Upper lobe of left lung (tissue), 6 donors: ENCODE measurements around the gene CNGB1. TPM values are rescaled to one million over a fixed set of nuclear protein-coding genes. Genes with fewer than 3 reads are reported as not detected.

Experiments used
- ATAC-seq, 2 donors: fragments of 200-7000 bp; cut with Tn5 transposase; one replicate each; pipeline ENCODE4 v1.9.1; 2022; ENCODE audit warnings: mild to moderate bottlenecking in 2 of 2, moderate library complexity in 2 of 2; ENCODE audit not compliant: low FRiP score in 2 of 2
- DNase-seq, 2 donors: peaks; one replicate each; pipeline ENCODE4 v3.0.0-alpha.2; 2019 to 2020
- H3K27ac ChIP-seq, 4 donors: fragments of 200-600 bp; sonication (generic); one replicate each; pipeline ENCODE4 v1.5.1; 2016 to 2019
- H3K27me3 ChIP-seq, 4 donors: fragments of 200-600 bp; sonication (generic); one replicate each; pipeline ENCODE4 v1.5.1; 2017 to 2019
- H3K36me3 ChIP-seq, 4 donors: fragments of 200-600 bp; sonication (generic); one replicate each; pipeline ENCODE4 v1.5.1; 2016 to 2019
- H3K4me1 ChIP-seq, 4 donors: fragments of 200-600 bp; sonication (generic); one replicate each; pipeline ENCODE4 v1.5.1; 2018 to 2019
- H3K4me3 ChIP-seq, 4 donors: fragments of 200-600 bp; sonication (generic); one replicate each; pipeline ENCODE4 v1.5.1; 2017 to 2019; ENCODE audit warnings: mild to moderate bottlenecking in 2 of 4, moderate library complexity in 1 of 4
- H3K9me3 ChIP-seq, 4 donors: fragments of 200-600 bp; sonication (generic); one replicate each; pipeline ENCODE4 v1.5.1; 2018 to 2019
- EP300 ChIP-seq, 4 donors: sonication (generic); formaldehyde crosslinking; IDR thresholded peaks; one replicate each; pipeline ENCODE4 v1.5.1; 2017; ENCODE audit warnings: antibody characterized with exemption in 4 of 4, control low read depth in 2 of 4
- POLR2A ChIP-seq, 4 donors: fragments of 450-650 bp; IDR thresholded peaks; one replicate each; pipeline ENCODE4 v1.5.1; 2016 to 2017; ENCODE audit warnings: antibody characterized with exemption in 4 of 4, mild to moderate bottlenecking in 2 of 4
- POLR2AphosphoS5 ChIP-seq, 2 donors: sonication (generic); formaldehyde crosslinking; IDR thresholded peaks; one replicate each; pipeline ENCODE4 v1.5.1; 2017; ENCODE audit warnings: antibody characterized with exemption in 2 of 2
- WGBS, 2 donors: methylation state at CpG; one replicate each; pipeline ENCODE4 v1.1.5; 2017 to 2018; 5-methylcytosine and 5-hydroxymethylcytosine counted together
- total RNA-seq, 6 donors: library from RNA; depleted of rRNA in 4 of 6; stranded (reverse); fragments of >200 nt in 4 of 6; gene quantifications; one replicate each; pipeline versions ENCODE4 v1.1.0 to v1.2.1, GENCODE V29; 2016 to 2021
- TF ChIP-seq, protein P1 (sequence below), 6 experiments: fragments of 450-650 bp in 4 of 6; fragments of 200-600 bp in 2 of 6; sonication (generic) in 2 of 6; IDR thresholded peaks; one replicate each; pipeline ENCODE4 v1.5.1; 2016 to 2019; ENCODE audit warnings: antibody characterized with exemption in 6 of 6
- donor health status: DM: no; HTN: no; CAD: no; lungs with moderate emphysema.
- donor health status: DM: no; HTN: yes; CAD: no; lungs with severe emphysema.

CNGB1 gene
- total RNA-seq, 6 donors from 2014 or later, result 0.06 to 0.39 TPM; not detected in 4

DNA sequence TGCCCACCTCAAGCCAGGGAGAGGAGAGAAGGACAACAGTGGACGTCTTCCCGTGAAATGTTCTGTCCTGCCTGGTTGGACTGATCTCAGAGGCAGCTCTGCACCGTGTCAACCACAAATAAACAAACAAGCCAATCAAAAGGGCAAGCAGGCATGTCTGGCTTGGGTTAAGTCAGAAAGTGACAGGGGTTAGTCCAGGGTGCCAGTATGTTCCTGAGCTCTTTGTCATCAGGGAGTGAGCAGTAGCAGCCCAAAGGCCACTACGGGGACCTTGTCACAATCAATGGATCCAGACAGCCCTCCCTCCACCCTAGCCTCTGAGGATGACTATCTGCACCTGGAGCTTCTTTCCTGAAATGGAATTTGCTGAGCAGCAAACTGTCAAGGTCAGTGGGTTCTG is 35.0 kb downstream of the CNGB1 start:
- no peak for DNase-seq
- H3K27me3 ChIP-seq, result no peaks in the 10 kb centered on the region
- no peaks in the 10 kb centered on the region for H3K9me3 ChIP-seq
- H3K4me3 ChIP-seq, result no peak overlapping the region
- TF ChIP-seq POLR2AphosphoS5 (IDR thresholded peaks at IDR 0.05) (no peak), POLR2A (IDR thresholded peaks at IDR 0.05) (no peak), EP300 (IDR thresholded peaks at IDR 0.05) (no peak)
- TF ChIP-seq, protein P1, sequence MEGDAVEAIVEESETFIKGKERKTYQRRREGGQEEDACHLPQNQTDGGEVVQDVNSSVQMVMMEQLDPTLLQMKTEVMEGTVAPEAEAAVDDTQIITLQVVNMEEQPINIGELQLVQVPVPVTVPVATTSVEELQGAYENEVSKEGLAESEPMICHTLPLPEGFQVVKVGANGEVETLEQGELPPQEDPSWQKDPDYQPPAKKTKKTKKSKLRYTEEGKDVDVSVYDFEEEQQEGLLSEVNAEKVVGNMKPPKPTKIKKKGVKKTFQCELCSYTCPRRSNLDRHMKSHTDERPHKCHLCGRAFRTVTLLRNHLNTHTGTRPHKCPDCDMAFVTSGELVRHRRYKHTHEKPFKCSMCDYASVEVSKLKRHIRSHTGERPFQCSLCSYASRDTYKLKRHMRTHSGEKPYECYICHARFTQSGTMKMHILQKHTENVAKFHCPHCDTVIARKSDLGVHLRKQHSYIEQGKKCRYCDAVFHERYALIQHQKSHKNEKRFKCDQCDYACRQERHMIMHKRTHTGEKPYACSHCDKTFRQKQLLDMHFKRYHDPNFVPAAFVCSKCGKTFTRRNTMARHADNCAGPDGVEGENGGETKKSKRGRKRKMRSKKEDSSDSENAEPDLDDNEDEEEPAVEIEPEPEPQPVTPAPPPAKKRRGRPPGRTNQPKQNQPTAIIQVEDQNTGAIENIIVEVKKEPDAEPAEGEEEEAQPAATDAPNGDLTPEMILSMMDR (IDR thresholded peaks at IDR 0.05), result no peak
- H3K27ac ChIP-seq, result no peak overlapping the region
- peaks cover 9 to 20% (median 14%) of the 10 kb centered on the region in 4 donors for H3K4me1 ChIP-seq
- 70 to 74% methylated on average over 3 to 4 of the region's 4 CpGs for WGBS, 2 donors
- no peak for ATAC-seq
- H3K36me3 ChIP-seq, result no peaks in the 10 kb centered on the region

DNA sequence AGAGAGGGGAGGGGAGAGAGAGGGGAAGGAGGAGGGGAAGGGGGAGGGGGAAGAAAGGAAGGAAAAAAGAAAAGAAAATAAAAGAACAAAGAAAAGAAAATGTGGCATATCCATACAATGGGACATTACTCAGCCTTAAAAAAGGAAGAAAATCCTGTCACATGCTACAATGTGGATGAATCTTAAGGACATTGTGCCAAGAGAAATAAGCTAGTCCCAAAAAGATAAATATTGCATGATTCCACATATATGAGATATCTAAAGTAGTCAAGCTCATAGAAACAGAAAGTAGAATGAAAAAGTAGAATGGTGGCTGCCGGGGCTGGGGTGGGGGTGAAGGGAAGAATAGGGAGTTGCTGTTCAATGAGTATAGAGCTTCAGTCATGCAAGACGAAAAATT is 40.4 kb downstream of the CNGB1 start:
- no peak overlapping the region for H3K4me3 ChIP-seq
- H3K4me1 ChIP-seq, result no peaks in the 10 kb centered on the region
- DNase-seq, result no peak
- H3K27me3 ChIP-seq, result no peaks in the 10 kb centered on the region
- no peak for ATAC-seq
- H3K36me3 ChIP-seq, result no peaks in the 10 kb centered on the region
- H3K9me3 ChIP-seq, result no peaks in the 10 kb centered on the region
- H3K27ac ChIP-seq, result no peak overlapping the region
- TF ChIP-seq EP300 (IDR thresholded peaks at IDR 0.05) (no peak), POLR2A (IDR thresholded peaks at IDR 0.05) (no peak), POLR2AphosphoS5 (IDR thresholded peaks at IDR 0.05) (no peak)
- TF ChIP-seq, protein P1 (IDR thresholded peaks at IDR 0.05), result no peak
- WGBS, 2 donors, result 91 to 92% methylated on average over 2 of the region's 2 CpGs

DNA sequence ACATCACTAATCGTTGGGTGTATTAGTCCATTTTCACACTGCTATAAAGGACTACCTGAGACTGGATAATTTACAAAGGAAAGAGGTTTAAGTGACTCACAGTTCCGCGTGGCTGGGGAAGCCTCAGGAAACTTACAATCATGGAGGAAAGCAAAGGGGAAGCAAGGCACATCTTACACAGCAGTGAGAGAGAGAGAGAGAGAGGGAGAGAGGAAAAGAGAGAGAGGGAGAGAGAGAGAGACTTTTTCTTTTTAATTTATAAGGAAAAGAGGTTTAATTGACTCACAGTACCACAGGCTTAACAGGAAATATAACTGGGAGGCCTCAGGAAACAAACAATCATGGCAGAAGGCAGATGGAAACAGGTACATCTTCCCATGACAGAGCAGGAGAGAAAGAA is 41.7 kb downstream of the CNGB1 start:
- H3K27me3 ChIP-seq, result no peaks in the 10 kb centered on the region
- H3K4me1 ChIP-seq, result no peaks in the 10 kb centered on the region
- WGBS, 2 donors, result 78 to 89% methylated on average over 3 of the region's 3 CpGs
- no peaks in the 10 kb centered on the region for H3K9me3 ChIP-seq
- H3K4me3 ChIP-seq, result no peak overlapping the region
- no peak for ATAC-seq
- H3K36me3 ChIP-seq, result no peaks in the 10 kb centered on the region
- DNase-seq, result no peak
- no peak overlapping the region for H3K27ac ChIP-seq
- no peak for TF ChIP-seq POLR2AphosphoS5 (IDR thresholded peaks at IDR 0.05)
- TF ChIP-seq, protein P1 (IDR thresholded peaks at IDR 0.05), result no peak
- TF ChIP-seq EP300 (IDR thresholded peaks at IDR 0.05), result no peak
- no peak for TF ChIP-seq POLR2A (IDR thresholded peaks at IDR 0.05)

DNA sequence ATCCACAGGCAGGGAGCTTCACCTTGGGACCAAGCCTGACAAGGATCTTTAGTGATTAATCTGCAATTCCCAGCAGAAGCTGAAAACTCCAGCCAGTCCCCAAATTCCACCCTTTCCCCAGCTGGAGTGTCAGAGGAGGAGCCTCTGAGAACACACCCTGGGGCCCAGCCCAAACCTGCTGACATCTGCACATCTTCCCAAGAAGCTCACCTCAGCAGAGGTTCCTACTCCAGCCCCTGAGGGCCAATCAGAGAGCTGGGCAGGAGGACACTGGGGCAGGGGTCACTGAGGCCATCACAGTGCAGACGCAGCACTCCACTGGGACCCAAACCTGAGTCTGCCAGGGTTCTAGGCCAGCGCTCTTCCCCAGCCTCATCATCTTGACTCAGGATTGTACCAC is 44.9 kb downstream of the CNGB1 start:
- H3K27ac ChIP-seq, result no peak overlapping the region
- WGBS, 2 donors, result 78 to 95% methylated on average over 2 of the region's 2 CpGs
- DNase-seq (no peak), ATAC-seq (no peak)
- H3K4me3 ChIP-seq, result no peak overlapping the region
- H3K36me3 ChIP-seq, result no peaks in the 10 kb centered on the region
- TF ChIP-seq, protein P1 (IDR thresholded peaks at IDR 0.05), result no peak
- no peak for TF ChIP-seq POLR2AphosphoS5 (IDR thresholded peaks at IDR 0.05)
- no peak for TF ChIP-seq EP300 (IDR thresholded peaks at IDR 0.05)
- TF ChIP-seq POLR2A (IDR thresholded peaks at IDR 0.05), result no peak
- no peaks in the 10 kb centered on the region for H3K9me3 ChIP-seq
- no peaks in the 10 kb centered on the region for H3K27me3 ChIP-seq
- no peaks in the 10 kb centered on the region for H3K4me1 ChIP-seq

DNA sequence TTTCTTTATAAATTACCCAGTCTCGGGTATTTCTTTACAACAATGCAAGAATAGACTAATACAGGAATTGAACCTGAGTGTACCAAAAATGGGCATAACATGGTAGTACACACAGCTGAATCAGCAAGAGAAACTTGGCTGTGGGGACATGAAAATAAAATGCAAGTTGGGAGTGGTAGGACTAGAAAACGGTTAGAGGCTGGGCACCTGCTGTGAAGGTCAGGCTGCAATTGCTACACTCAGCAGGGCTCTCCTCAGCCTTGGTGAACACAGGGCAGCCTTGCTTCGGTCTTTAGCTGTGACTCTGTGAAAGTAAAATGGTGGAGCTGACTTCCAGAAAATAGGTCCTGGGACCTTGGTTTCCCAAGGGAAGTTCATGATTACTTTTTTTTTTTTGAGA is 45.6 kb downstream of the CNGB1 start:
- Histone ChIP-seq H3K4me3 (no peak overlapping the region), H3K9me3 (no peaks in the 10 kb centered on the region), H3K27ac (no peak overlapping the region), H3K4me1 (no peaks in the 10 kb centered on the region), H3K36me3 (no peaks in the 10 kb centered on the region), H3K27me3 (no peaks in the 10 kb centered on the region)
- WGBS, 2 donors, result 76 to 77% methylated on average over 3 of the region's 3 CpGs
- TF ChIP-seq POLR2AphosphoS5 (IDR thresholded peaks at IDR 0.05) (no peak), EP300 (IDR thresholded peaks at IDR 0.05) (no peak), POLR2A (IDR thresholded peaks at IDR 0.05) (no peak)
- TF ChIP-seq, protein P1 (IDR thresholded peaks at IDR 0.05), result no peak
- DNase-seq (no peak), ATAC-seq (no peak)
